Lower leg skin (tissue), 4 donors: Measurements from ENCODE around the gene DCXR. TPM values are rescaled to one million over a fixed set of nuclear protein-coding genes. Genes with fewer than 3 reads are reported as not detected.

ENCODE experiments used
- DNase-seq, 2 donors: peaks; one replicate each; pipeline ENCODE4 v3.0.0-alpha.2; 2019; ENCODE audit warnings: low spot score in 2 of 2
- H3K4me3 ChIP-seq: fragments of 200-600 bp; sonication (generic); 2 replicates; pipeline ENCODE4 v1.5.1; 2017; ENCODE audit warnings: mild to moderate bottlenecking, low read depth; ENCODE audit not compliant: poor library complexity, severe bottlenecking
- CTCF ChIP-seq, 3 donors: fragments of 450-650 bp; IDR thresholded peaks; one replicate each; pipeline ENCODE4 v1.5.1; 2016; ENCODE audit warnings: antibody characterized with exemption in 3 of 3, mild to moderate bottlenecking in 3 of 3, moderate library complexity in 2 of 3
- POLR2A ChIP-seq, 2 donors: fragments of 450-650 bp; IDR thresholded peaks; one replicate each; pipeline ENCODE4 v1.6.1; 2016 to 2017; ENCODE audit warnings: antibody characterized with exemption in 2 of 2, mild to moderate bottlenecking in 1 of 2, moderate library complexity in 1 of 2
- WGBS, 2 donors: methylation state at CpG; one replicate each; pipeline ENCODE4 v1.1.5; 2018; 5-methylcytosine and 5-hydroxymethylcytosine counted together
- intact Hi-C: fragments of 100-400 bp; cut with DNase I; formaldehyde crosslinking; loops from one replicate; pipeline ENCODE4 v1.15.0; 2023; ENCODE audit warnings: low total_unique reads
- total RNA-seq, 4 donors: library from RNA; depleted of rRNA; stranded (reverse); fragments of >200 nt; gene quantifications; one replicate each; pipeline ENCODE4 v1.1.0, GENCODE V29; 2016

DCXR gene
- 100 to 1,000 TPM; 124 to 199 (median 149) TPM for total RNA-seq

- intact Hi-C loops, result no loop called here
- peak within 1 kb of the TSS; percentile 34 for H3K4me3 ChIP-seq
- WGBS, 2 donors, result 1% methylated on average over 37 to 58 of the region's 92 CpGs
- peak; percentile 98 to 99 for DNase-seq
- TF ChIP-seq POLR2A (IDR thresholded peaks at IDR 0.05) (peak in 1 of 2 donors; percentile 79), CTCF (IDR thresholded peaks at IDR 0.05) (peak in 1 of 3 donors; percentile 66)
Measured at GRCh38 chr17:82037092-82037888, at the start of gene DCXR. DCXR (minus strand) TSS chr17:82037697; CDS start chr17:82037682, 15 bp downstream.

- TF ChIP-seq POLR2A (IDR thresholded peaks at IDR 0.05) (no peak), CTCF (IDR thresholded peaks at IDR 0.05) (no peak)
- intact Hi-C loops, result no loop called here
- DNase-seq, result no peak
- 95 to 97% methylated on average over 16 to 17 of the region's 25 CpGs for WGBS, 2 donors
- no peak overlapping the region for H3K4me3 ChIP-seq
Measured at GRCh38 chr17:82085931-82086764, 48.7 kb upstream of the DCXR start.

GRCh38 chr17:82085031-82085861, 47.7 kb upstream of the DCXR start:
- 90 to 94% methylated on average over 31 to 44 of the region's 49 CpGs for WGBS, 2 donors
- intact Hi-C loops, result no loop called here
- no peak for DNase-seq
- H3K4me3 ChIP-seq, result no peak overlapping the region
- no peak for TF ChIP-seq CTCF (IDR thresholded peaks at IDR 0.05)
- TF ChIP-seq POLR2A (IDR thresholded peaks at IDR 0.05), result no peak

- intact Hi-C loops, result no loop called here
- H3K4me3 ChIP-seq, result no peak overlapping the region
- DNase-seq, result no peak
- 90 to 93% methylated on average over 22 to 29 of the region's 31 CpGs for WGBS, 2 donors
- TF ChIP-seq CTCF (IDR thresholded peaks at IDR 0.05) (no peak), POLR2A (IDR thresholded peaks at IDR 0.05) (no peak)
Measured at GRCh38 chr17:82084373-82085030, 47.0 kb upstream of the DCXR start.
